DMS53 treated with DMSO at 0.1 percent for 48 hours (cell line): ENCODE results near the gene TRIP12.
"Not testable (repeated sequence)": the region's sequence is repeated elsewhere in the genome, so short reads cannot be mapped to it uniquely, and the experiment has no call there.

ENCODE experiments used
- DNase-seq: peaks from one replicate; lab custom pipeline; 2025; ENCODE audit not compliant: unreplicated experiment; lab: John Stamatoyannopoulos, UW

The TRIP12 gene

DNA sequence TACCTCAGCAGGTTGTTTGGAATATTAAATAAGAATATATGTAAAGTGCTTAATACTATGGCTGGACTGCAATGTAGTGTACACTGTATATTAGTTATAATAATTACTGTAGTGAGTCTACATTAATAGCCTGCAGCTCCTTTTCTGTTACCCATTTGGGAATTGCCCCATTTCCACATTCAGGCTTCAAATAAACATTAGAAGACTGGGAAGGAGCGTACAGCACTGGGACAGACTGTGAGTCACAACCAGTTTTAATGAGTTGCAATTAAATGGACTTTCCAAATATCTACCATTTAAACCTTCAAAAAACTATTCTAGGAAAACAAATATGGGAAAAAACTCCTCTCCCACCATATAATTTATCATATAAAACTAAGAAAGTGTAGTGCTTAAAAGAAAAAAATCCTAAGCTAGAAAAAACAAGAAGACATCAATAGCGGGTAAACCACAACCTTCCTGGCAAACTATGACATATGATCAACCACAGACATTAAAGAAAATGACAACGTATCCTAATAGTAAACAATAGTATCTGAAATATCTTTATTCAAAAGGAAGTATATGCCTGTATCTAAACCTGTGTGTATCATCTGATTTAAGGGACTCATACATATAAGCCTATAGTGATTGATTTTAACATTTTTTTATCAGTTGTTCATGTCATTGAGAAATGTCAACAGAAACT is 86.1 kb downstream of the TRIP12 start:
- DNase-seq: no peak

DNA sequence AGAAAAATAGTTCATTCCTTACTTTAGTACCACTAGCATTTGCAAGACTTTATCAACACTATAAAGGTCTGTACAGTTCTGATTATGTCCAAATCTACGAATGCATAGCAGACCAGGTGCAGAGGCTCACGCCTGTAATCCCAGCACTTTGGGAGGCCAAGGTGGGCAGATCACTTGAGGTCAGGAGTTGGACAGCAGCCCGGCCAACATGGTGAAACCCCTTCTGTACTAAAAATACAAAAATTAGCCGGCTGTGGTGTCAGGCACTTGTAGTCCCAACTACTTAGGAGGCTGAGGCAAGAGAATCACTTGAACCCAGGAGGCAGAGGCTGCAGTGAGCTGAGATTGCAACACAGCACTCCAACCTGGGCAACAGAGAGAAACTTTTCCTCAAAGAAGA is 87.4 kb downstream of the TRIP12 start:
- DNase-seq: not testable (repeated sequence)

DNA sequence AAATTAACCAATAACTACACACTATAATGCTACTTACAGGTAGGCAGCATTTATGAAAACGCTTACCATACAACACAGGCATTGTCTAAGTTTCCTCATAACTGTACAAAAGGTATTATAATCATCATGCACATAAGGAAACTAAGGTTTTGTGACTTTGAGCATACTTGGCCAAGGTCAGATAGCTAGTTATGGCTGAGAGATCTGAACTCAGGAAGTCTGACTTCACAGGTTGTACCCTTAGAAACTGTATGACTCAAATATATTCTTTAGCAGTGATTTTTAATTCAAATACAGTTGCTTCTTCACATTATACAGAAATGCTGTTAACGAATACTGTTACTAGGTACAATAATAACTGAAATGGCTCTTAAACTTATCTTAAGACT is 89.3 kb downstream of the TRIP12 start:
- DNase-seq: no peak

DNA sequence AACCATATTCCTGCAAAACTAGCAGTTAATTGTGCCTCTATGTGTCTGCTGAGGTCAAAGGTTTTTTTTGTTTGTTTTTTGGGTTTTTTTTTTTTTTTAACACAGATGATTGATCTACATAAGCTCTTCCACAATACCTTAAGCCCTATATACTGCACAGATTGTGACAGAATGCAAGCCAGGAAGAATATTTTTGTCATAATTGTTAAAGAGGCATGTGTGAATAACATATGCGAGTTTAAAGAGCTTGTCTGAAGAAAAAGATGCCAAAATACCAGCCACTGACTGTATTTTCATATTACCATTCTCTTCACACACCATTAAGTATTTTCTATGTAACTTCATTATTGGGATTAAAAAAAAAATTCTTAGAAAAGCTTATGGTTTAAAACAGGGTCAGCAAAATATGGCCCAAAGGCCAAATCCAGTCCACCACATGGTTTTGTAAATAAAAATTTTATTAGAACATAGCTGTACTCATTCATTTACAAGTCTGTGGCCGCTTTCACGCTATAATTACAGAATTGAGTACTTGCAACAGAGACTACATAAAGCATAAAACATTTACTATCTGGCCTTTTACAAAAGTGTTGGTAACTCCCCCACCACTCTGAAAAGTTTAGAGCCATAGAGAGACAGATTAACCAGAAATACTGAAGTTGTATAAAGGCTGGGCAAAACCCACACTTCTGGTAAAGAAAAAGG is 89.9 kb downstream of the TRIP12 start:
- no peak for DNase-seq

DNA sequence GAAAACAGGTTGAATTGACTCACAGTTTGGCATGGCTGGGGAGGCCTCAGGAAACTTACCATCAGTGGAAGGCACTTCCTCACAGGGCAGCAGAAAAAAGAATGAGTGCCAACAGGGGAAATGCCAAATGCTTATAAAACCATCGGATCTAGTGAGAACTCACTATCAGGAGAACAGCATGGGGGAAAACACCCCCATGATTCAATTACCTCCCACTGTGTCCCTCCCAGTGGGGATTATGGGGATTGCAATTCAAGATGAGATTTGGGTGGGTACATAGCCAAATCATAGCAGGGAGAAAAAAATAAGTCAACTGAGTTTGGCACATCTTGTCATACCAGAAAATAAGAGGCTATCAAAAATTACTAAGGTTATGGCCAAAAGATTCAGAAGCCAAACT is 96.3 kb downstream of the TRIP12 start:
- DNase-seq: no peak

DNA sequence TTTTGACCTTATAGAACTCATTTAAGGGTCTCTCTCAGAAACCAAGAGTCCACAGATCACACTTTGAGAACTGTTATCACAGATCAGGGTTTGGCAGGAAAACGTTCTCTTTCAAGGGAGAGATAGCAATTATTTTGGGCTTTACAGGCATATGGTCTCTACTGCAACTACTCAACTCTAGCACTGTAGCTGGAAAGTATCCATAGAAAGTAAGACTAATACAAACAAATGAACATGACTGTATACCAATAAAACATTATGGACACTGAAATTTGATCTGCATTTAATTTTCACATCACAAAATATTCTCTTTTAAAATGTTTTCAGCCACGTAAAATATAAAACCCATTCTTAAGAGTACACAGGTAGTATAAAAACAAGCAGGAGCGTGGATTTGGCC is 100.5 kb downstream of the TRIP12 start:
- no peak for DNase-seq

DNA sequence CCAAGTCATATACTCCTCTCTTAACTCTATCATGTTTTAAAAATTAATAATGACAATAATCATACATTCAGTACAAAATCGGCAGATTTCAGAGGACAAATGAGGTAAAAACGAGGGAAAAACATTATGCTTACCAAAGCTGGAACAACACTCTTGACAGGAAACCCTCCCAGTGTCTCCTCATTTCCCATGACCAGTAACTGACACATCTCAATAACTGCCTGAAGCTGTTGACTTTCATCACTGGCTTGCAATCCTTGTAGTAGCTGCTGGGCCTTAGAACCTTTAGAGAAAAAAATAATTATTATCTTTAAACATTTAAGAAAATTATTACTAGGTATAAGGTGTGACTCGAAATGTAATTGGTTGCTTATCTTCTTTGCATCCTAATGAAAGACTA is 103.6 kb downstream of the TRIP12 start:
- no peak for DNase-seq

DNA sequence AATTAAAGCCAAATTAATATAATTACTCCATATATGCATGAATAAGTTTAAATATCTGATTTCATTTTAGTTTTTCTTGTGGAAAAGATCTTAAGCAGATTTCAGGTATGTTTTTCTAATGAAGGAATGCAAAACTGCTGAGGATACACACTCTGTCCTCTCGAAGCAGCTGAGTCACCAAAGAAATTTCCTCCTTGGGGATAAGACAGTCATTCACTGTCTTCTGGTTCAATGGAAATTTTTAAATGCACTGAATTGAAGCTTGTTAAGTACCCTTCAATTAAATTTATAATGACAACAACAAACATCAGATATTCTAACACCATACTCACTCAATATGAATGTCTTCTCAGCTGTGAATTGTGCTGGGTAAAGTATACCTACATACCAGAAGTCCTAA is 106.0 kb downstream of the TRIP12 start:
- no peak for DNase-seq

DNA sequence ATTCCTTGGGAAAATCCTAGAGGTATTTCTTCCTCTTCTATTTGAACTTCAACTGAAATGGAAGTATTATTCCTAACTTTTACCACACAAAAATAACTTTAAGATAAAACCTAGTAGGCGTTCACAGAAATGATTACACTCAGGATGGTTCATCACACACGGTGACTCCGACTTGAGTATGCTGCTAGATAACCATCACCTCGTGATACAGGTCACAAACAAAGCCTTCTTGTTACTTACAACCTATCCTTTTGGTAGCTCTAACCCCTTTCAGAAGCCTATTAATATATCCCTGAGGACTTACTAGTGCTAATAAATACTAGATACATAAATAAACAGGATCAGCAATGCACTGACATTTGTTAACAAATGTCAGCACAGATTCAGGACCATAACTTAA is 106.5 kb downstream of the TRIP12 start:
- DNase-seq: no peak

DNA sequence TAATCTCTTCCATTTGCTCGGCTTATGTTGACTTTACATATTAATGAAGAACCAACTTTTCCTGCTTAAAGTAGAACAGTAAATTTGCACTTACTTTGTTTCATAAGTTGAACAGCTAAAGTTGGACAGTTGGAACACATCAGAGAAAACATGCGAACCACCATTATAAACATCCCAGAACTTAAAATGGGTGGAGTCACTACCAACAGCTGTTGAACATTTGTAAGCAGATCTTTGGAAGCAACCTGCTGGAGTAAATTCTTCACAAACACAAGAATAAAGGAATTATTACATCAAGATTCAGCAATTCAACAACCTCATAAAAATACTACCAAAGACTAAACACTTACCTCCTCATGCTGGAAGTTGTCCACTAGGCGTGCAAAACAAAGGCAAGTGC is 111.0 kb downstream of the TRIP12 start:
- no peak for DNase-seq

DNA sequence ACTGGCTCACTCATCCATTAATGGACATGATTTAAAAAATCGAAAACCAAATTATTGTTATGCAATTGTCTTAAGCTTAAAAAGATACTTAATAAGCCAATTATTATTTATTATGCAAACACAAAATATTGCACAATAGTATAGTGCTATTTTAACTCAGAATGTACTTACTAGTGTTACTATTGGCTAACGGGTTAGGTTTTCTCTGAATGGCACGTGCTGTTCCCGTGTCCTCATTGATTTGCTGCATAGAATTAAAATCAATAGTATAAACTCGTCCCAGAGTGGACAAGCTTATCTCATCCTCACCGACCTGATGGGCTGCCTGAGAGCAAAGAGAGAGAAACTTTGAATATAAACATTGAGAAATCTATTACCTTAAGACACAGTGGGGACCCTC is 116.2 kb downstream of the TRIP12 start:
- no peak for DNase-seq

DNA sequence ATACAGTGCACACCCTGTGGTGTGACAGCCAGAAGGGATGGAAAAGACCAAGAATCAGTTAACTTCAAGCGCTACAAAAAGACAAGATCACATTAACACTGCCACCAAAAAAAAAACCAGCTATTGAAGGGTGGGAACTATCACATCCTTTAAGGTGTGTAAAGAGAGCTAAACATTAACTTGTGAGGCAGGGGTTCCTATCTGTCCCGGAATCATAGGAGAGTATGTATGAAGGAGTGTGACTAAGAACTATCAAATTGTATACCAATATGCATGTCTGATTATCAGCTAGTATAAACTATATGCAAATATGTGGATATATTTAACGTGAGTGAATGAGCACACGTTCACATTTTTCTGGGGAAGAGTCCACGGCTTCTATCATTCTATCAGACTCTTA is 119.0 kb downstream of the TRIP12 start:
- DNase-seq: no peak

DNA sequence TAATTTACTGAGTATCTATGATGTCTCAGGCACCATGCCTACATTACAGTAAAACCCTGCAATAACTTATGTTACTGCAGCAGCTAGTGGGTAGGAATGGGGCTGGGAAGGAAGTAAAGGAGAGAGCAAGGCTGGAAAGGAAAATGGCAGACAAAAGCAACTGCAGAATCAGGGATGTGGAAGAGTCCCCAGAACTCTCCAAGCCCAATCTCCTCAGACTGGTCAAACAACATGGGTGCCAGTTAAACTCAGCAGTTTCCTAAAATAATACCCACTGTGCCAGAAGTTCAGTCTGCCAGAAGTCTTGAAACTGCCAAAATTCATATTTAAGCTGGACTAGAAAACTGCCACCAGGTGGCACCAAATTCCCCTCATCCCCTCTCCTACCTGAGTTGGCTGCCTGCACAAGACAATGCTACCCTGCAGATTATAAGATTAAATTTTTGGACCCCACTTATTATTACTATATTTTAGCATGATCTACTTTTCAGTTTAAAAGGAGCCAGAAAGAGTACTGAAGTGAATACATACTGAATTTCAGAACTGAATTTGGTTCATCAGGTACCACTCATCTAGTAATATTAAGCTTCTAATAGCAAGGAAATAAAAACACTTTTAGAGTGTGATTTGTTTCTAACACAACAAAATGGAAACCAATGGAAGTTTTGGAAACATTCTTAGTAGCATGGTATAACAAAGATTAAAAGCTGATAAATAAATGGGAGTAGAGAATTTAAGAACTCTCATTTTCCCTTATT is 120.6 kb downstream of the TRIP12 start:
- peak; percentile 1 for DNase-seq

DNA sequence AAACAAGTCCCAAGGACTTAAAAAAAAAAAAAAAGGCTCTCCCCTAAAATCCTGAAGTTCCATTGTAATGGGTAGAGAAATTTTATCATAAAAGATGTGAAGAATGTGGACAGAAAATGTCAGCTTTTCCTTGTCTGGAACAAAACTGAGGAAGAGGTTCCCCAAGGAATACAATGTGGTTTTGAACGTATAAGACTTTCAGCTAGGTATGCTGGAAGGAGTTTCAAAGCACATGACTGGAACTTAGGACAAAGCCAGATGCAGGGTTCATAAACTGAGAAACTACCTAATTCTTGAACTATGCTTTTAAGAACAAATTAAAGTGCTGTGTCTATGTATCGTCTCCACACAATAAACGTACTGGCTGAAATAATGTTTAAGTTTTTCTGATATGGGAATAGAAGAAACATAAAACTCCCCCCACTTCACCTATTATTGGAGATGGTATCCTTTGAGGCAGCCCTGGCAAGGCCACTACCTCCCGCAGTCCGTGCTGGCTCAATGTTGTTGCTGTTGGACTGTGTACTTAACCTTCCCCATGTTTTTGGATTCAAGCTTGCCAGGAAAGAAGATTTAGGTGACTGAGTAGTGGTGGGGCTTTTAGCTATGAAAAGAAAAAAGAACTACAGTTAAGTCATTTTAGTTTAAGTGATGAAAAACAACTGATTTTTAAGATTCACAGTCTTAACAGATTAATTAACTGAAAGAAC is 123.2 kb downstream of the TRIP12 start:
- no peak for DNase-seq

DNA sequence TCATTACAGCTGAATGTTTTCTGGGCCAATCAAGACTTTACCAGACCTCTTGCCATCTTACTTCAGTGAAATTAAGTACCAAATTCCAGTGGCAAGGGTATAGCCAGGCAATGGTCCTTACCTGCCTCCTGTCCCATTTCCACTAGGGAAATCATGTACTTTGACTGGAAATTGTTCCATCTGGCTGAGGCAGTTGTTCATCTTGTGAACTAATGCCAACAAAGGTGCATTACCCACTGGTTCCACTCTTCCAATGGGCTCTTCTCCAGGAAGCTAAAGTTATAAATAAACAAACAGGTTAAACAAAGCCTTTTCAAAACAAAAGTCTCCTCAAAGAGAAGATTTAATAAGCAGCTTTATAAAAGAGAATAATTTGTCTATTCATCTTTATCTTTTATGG is 126.8 kb downstream of the TRIP12 start:
- DNase-seq: no peak

DNA sequence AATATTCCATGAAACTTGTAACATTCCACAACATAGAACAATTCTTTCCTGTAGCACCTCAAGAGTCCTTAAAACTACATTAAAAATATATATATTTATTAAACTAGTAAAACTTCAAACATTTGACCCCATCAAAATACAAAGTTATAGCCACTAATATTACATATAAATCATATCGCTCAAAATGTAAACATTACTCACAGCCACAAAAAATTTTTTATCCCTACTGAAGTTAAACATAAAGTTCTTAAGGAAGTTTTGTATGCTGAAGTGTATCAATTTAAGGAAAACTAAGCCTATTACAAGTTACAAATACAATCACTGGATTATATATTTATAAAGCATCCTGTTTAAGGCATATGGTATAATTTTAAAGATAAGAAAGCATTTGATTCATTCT is 127.2 kb downstream of the TRIP12 start:
- no peak for DNase-seq

DNA sequence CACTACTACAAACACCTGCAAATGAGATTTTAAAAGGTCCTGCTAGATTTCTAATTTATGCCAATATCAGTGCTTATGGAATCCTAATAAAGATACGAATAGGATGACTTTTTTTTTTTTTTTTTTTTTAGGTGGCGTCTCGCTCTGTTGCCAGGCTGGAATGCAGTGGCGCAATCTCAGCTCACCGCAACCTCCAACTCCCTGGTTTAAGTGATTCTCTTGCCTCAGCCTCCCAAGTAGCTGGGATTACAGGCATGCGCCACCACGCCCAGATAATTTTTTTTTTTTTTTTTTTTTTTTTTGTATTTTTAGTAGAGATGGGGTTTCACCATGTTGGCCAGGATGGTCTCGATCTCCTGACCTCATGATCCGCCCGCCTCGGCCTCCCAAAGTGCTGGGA is 135.5 kb downstream of the TRIP12 start:
- DNase-seq: not testable (repeated sequence)

DNA sequence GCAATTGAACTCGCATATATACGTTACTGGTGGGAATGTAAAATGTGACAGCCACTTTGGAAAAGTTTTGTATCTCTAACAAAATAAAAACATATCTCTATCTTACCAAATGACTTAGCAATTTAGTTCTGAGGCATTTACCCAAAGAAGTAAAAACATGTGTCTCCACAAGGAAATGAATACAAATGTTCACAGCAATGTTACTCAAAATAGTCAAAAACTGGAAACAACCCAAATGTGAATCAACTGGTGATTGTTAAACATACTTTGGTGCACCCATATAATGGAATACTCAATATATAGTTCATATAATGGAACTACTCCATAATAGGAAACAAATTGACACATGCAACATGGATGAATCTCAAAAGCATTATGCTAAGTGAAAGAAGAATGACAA is 137.0 kb downstream of the TRIP12 start:
- no peak for DNase-seq

DNA sequence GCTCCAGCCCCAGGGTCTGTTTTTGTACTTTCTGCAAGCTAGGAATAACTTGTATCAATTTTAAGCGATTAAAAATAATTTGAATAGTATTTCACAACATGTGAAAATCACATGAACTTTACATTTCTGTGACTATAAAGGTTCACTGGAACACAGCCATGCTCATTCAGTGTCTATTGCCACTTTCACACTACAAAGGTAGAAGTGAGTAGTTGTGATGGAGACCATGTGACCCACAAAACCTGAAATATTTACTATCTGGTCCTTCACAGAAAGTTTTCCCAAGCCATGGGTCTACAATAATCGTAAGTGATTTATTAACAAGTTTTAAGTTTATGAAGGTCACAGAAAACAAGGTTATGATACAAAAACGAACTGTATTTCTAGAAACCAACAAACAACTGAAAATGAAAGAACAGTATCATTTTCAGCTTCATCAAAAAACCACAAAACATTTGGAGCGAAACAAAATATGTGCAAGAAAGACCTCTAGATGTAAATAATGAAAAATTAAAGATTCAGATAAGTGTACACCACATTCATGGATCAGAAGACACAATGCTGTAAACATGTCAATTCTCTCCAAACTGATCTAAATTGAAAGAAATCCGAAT is 138.6 kb downstream of the TRIP12 start:
- DNase-seq: no peak

DNA sequence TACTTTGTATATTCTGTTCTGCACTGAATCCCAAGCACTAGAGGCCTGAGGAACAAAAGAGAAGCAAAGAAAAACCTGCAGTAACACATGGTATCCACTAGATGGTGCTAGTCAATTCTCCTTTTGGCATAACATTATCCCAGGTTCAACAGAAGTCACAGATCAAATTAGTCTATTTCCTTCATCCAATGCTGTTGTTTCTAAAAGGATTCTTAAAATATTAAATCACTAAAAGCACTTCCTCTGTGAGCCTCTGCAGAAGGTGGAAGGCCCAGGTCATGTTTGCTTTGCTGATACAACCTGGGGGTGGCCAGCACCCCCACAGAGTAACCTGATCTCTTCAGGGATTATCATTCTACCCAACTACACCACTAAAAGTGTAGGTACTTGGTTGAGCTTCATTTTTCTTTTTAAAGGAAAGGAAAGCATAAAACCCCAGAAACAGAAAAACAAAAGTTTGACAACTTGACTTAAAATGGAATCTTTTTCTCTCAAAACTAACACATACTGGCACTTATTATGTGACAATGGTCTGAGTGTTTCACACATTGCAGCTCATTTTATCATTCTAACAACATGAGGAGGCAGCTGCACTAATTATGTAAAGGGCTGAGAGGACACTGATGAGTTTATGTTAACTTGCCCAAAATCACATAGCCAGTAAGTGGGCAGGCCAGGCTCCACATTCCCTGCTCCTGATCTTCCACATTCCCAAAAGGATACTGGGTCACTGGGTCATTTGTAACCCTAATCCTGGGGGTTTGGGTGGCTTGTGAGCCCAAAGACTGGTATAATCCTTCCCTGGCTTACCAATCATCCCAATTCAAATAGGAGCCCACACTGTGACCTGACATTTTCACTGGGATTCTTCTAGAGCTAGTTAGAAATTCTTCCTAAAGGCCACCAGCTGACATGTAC is 140.7 kb downstream of the TRIP12 start:
- peak; percentile 19 for DNase-seq
